Body of pancreas (tissue), 4 donors: ENCODE results near the gene LONRF2. TPM values are rescaled to one million over a fixed set of nuclear protein-coding genes. Genes with fewer than 3 reads are reported as not detected.

Experiments used
- ATAC-seq: fragments of 150-250 bp; one replicate; pipeline ENCODE4 v1.9.1; 2016
- DNase-seq, 4 donors: peaks; one replicate each; pipeline ENCODE4 v3.0.0-alpha.2; 2019
- H3K27ac ChIP-seq, 4 donors: fragments of 200-600 bp; sonication (generic); 1 replicate in 3 of 4; 2 replicates in 1 of 4; pipeline versions ENCODE4 v1.5.1 to v1.6.1; 2016 to 2019; ENCODE audit warnings: mild to moderate bottlenecking in 1 of 4, mixed read lengths in 1 of 4, moderate library complexity in 1 of 4
- H3K27me3 ChIP-seq, 2 donors: fragments of 200-600 bp; sonication (generic); one replicate each; pipeline ENCODE4 v1.6.0; 2016; ENCODE audit warnings: mild to moderate bottlenecking in 1 of 2
- H3K36me3 ChIP-seq, 2 donors: fragments of 200-600 bp; sonication (generic); replicated peaks in 1 of 2; 2 replicates each; pipeline ENCODE4 v1.5.1; 2016; ENCODE audit warnings: low read depth in 2 of 2; ENCODE audit not compliant: insufficient read depth in 1 of 2
- H3K4me1 ChIP-seq: fragments of 200-600 bp; sonication (generic); one replicate; pipeline ENCODE4 v1.6.0; 2016
- H3K4me3 ChIP-seq, 2 donors: fragments of 200-600 bp; sonication (generic); 1 replicate in 1 of 2; 2 replicates in 1 of 2; pipeline ENCODE4 v1.5.1; 2016 to 2019
- H3K9me3 ChIP-seq, 3 donors: fragments of 200-600 bp; sonication (generic); 1 replicate in 2 of 3; 2 replicates in 1 of 3; pipeline ENCODE4 v1.5.1; 2016
- POLR2A ChIP-seq, 3 donors: fragments of 450-650 bp; IDR thresholded peaks; one replicate each; pipeline ENCODE4 v1.6.1; 2016; ENCODE audit warnings: antibody characterized with exemption in 3 of 3, mild to moderate bottlenecking in 2 of 3
- WGBS, 2 donors: methylation state at CpG; one replicate each; pipeline ENCODE4 v1.1.5; 2017; 5-methylcytosine and 5-hydroxymethylcytosine counted together
- intact Hi-C: fragments of 100-400 bp; cut with DNase I; formaldehyde crosslinking; loops from one replicate; pipeline ENCODE4 v1.15.1; 2023
- total RNA-seq, 2 donors: library from RNA; depleted of rRNA; stranded (reverse); fragments of >200 nt; gene quantifications; one replicate each; pipeline ENCODE4 v1.1.0, GENCODE V29; 2016
- TF ChIP-seq, protein P1 (sequence below), 7 experiments: fragments of 450-650 bp in 4 of 7; fragments of 200-600 bp in 3 of 7; sonication (generic) in 3 of 7; IDR thresholded peaks; one replicate each; pipeline ENCODE4 v1.5.1; 2016 to 2019; ENCODE audit warnings: antibody characterized with exemption in 7 of 7

The LONRF2 gene
- total RNA-seq, 2 donors from 2014 or later, result 12.5 to 14.2 TPM

DNA sequence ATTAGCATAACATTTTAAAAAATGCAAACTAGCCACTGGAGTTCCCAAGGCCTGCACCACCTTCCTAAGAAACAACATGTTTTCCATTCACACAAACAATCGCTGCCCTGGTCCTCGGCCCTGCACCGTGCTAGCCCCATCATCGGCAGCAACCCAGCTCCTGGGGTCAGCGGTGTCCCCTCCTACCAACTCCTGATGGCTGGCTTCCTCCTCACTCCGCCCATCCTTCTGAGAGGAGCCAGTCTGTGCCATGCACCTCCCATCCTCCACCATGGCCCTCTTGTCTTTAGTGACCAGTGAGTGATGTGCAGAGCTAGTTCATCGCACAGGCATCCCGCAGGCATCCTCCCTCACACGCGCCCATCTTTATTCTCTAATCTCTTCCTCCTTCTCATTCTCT is 81.9 kb downstream of the LONRF2 start:
- H3K4me3 ChIP-seq, result no peak overlapping the region
- 87 to 90% methylated on average over 10 of the region's 10 CpGs for WGBS, 2 donors
- H3K9me3 ChIP-seq, result no peaks in the 10 kb centered on the region
- H3K4me1 ChIP-seq, result no peaks in the 10 kb centered on the region
- H3K27ac ChIP-seq, result no peak overlapping the region
- no peaks in the 10 kb centered on the region for H3K27me3 ChIP-seq
- DNase-seq, result no peak
- no peak for TF ChIP-seq POLR2A (IDR thresholded peaks at IDR 0.05)
- TF ChIP-seq, protein P1, sequence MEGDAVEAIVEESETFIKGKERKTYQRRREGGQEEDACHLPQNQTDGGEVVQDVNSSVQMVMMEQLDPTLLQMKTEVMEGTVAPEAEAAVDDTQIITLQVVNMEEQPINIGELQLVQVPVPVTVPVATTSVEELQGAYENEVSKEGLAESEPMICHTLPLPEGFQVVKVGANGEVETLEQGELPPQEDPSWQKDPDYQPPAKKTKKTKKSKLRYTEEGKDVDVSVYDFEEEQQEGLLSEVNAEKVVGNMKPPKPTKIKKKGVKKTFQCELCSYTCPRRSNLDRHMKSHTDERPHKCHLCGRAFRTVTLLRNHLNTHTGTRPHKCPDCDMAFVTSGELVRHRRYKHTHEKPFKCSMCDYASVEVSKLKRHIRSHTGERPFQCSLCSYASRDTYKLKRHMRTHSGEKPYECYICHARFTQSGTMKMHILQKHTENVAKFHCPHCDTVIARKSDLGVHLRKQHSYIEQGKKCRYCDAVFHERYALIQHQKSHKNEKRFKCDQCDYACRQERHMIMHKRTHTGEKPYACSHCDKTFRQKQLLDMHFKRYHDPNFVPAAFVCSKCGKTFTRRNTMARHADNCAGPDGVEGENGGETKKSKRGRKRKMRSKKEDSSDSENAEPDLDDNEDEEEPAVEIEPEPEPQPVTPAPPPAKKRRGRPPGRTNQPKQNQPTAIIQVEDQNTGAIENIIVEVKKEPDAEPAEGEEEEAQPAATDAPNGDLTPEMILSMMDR (IDR thresholded peaks at IDR 0.05), result no peak
- H3K36me3 ChIP-seq, result no peaks in the 10 kb centered on the region
- intact Hi-C loops, result loop anchor here (5.0 to 10.0 kb wide), 3 partner anchors 426 to 683 kb away; no protein-coding TSS in a partner anchor
- ATAC-seq, result no peak

DNA sequence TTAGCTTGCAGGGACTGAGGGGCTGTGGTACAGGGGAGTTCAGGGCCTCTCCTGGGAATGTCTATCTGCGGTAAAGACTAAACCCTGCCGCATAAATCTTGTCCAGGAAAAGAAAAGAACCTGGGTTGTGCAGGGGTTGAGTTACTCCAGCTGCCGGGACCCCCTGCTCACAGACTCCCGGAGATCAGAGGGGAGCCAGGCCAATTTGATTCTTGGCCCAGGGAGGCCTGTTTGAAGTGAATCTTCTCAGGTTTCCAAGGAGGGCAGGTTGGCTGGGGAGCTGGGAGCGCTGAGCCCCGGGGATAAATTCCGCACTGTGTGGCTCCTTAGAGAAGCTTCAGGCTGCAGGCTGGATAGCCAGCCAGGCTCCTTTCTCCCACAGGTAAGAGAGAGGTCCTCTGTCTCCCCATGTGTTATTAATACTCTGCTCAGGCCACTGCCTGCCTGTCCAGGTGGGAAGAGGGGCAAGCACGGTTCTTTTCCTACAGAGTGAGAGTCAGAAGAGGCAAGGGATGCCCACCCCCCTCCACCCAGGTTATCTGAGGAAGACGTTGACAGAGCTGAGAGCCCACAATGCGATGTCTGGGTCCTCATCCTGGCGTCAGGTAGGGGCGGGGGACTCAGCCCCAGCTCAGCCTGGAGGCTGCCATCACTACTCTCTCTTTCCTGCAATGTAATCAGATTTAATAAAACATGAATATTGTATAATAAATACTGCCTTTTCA is 82.7 kb downstream of the LONRF2 start:
- intact Hi-C loops, result loop anchor here (5.0 to 10.0 kb wide), 3 partner anchors 425 to 682 kb away; no protein-coding TSS in a partner anchor

DNA sequence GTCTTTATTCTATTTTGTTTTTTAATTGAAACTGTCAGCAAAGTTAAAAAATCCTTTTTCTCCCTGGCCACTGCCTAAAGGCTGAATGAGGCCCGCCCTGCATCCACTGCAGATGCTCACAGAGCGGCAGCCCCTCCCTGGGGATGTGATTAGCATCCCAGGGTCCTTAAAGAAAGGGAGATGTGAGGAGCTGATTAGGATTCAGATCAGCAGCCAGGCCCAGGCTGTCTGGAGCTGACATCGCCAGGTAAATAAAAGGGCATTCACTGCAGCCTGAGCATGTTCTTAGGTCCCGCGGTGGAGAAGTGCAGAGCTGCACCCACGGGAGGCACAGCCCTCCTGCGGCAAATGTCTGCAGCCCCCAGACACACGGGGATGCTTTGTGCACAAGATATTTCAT is 83.8 kb downstream of the LONRF2 start:
- H3K4me1 ChIP-seq, result no peaks in the 10 kb centered on the region
- H3K36me3 ChIP-seq, result no peaks in the 10 kb centered on the region
- no peak overlapping the region for H3K27ac ChIP-seq
- no peaks in the 10 kb centered on the region for H3K27me3 ChIP-seq
- no peak for TF ChIP-seq POLR2A (IDR thresholded peaks at IDR 0.05)
- TF ChIP-seq, protein P1 (IDR thresholded peaks at IDR 0.05), result no peak
- no peaks in the 10 kb centered on the region for H3K9me3 ChIP-seq
- no peak for ATAC-seq
- 70 to 83% methylated on average over 6 to 8 of the region's 8 CpGs for WGBS, 2 donors
- intact Hi-C loops, result no loop called here
- DNase-seq, result no peak
- no peak overlapping the region for H3K4me3 ChIP-seq

More for the DNA sequence above, 82.7 kb downstream of the LONRF2 start:
- Histone ChIP-seq H3K27me3 (no peaks in the 10 kb centered on the region), H3K36me3 (no peaks in the 10 kb centered on the region), H3K9me3 (no peaks in the 10 kb centered on the region), H3K4me1 (no peaks in the 10 kb centered on the region), H3K4me3 (no peak overlapping the region), H3K27ac (no peak overlapping the region)
- TF ChIP-seq POLR2A (IDR thresholded peaks at IDR 0.05), result no peak
- TF ChIP-seq, protein P1 (IDR thresholded peaks at IDR 0.05), result no peak
- no peak for ATAC-seq
- 55 to 71% methylated on average over 12 of the region's 12 CpGs for WGBS, 2 donors
- no peak for DNase-seq

DNA sequence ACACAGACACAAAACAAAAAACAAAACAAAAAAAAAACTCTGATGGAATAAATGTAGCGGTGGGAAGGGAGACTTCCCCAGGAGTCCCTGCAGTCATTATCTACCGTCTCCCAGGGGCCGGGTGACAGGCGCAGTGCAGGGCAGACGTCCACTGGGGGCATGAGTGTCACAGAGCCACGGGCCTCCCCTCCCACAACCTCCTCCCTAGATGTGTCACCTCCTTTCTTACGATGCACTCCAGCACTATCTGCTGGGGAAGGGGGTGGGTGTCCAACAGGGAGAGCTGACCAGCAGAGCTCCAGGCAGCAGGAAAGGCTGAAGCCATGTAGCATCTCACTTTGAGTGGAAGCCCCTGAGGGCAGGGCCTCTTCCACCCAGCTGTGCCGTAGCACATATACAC is 84.5 kb downstream of the LONRF2 start:
- WGBS, 2 donors, result 61 to 68% methylated on average over 7 to 8 of the region's 8 CpGs

More for the DNA sequence above, 84.5 kb downstream of the LONRF2 start:
- Histone ChIP-seq H3K9me3 (no peaks in the 10 kb centered on the region), H3K36me3 (no peaks in the 10 kb centered on the region), H3K4me3 (no peak overlapping the region), H3K4me1 (no peaks in the 10 kb centered on the region), H3K27ac (no peak overlapping the region), H3K27me3 (no peaks in the 10 kb centered on the region)
- ATAC-seq (no peak), DNase-seq (no peak)
- TF ChIP-seq POLR2A (IDR thresholded peaks at IDR 0.05), result no peak
- TF ChIP-seq, protein P1 (IDR thresholded peaks at IDR 0.05), result no peak
- intact Hi-C loops, result no loop called here
